NCI-H2081 treated with DMSO at 0.1 percent for 48 hours (cell line): ENCODE results near the gene ATG3.
"Not testable (repeated sequence)": the region's sequence is repeated elsewhere in the genome, so short reads cannot be mapped to it uniquely, and the experiment has no call there.

Experiments used
- DNase-seq: peaks from one replicate; lab custom pipeline; 2025; lab: John Stamatoyannopoulos, UW

The ATG3 gene

DNA sequence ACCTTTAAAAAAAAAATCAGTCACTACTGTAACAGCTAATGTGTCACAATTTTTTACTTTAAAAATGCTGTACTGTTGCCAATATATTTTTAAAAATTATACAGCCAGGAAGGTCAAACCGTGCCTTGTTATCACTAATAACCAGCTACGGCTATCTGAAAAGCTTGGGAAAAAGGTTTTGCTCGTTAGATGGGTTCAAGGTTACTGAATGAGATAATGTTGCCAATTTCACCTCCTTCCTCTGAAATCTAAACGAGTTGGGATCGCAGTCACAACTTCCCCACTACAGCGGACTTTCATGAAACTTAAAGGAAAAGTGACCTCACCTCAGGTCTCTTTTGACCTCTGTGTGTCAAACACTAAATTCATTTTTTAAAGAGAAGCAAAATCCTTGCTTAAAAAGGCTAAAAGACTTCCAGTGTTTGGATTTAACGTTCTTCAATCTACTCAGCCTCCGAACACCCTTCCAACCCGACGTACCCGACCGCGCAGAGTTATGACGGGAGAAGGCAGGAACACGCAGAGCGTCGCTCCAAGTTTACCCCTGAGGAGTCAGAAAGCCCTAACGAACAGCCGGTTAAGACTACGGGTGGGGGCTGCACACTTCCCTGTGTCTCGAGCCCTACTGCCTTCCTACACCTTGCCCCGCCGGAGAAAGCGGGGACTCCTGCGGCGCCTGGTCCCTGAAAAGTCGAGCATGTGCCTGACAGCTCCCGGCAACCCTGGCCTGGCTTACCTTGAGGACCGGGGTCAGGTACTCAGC is 860 bp downstream of the ATG3 start:
- no peak for DNase-seq

GRCh38 chr3:112560307-112560706 is 1.5 kb downstream of the ATG3 start:
- no peak for DNase-seq

- DNase-seq, result no peak
Observed at GRCh38 chr3:112557976-112558375, 3.8 kb downstream of the ATG3 start.

DNA sequence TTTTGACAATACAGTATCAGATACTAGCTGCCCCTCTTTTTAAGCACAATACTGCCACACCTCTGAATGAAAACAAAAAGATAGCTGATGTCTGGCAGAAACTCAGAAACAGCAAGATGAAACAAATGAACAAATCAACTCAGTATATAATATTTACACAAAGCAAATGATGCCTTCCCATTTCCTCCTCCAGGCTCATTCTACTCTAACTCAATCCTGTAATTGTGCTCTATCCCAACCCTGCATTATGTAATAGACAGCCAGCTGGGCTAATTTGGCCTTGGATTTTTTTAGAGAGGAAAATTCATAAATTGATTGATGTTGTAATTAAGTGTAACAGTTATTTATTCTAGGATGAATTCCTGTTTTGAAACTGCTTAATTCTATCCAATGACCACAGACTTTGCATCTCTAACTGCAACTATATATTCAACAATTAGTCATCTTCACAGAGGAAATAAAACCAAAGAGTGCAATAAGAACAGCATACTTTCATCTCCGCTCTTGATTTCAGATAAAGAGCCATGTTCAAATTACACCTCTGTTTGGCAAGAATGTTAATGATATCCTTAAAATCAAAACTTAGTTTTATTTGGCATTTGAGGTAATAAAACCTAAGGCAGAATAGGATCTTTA is 6.1 kb downstream of the ATG3 start:
- peak; percentile 13 for DNase-seq

DNA sequence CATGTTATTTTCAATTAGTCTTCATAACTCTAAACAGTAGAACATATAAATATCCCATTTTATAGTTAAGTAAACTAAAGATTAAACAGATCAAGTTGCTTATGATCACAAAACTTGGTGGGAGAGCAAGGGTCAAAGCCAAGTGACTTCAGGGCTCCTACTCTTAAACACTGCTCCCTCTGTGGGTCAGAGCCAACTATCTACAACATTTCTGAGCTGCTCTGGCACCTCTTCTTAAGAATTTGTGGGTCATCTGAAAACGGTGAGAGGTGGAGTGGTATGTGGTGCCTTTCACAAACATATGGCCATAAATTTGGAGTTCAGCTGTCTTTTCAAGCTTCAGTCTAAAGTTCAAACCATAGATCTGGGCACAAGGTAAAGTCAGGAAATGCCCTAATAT is 10.9 kb downstream of the ATG3 start:
- DNase-seq, result no peak

GRCh38 chr3:112546216-112546759 is 15.5 kb downstream of the ATG3 start:
- no peak for DNase-seq

GRCh38 chr3:112539825-112540650 is 21.7 kb downstream of the ATG3 start:
- no peak for DNase-seq

DNA sequence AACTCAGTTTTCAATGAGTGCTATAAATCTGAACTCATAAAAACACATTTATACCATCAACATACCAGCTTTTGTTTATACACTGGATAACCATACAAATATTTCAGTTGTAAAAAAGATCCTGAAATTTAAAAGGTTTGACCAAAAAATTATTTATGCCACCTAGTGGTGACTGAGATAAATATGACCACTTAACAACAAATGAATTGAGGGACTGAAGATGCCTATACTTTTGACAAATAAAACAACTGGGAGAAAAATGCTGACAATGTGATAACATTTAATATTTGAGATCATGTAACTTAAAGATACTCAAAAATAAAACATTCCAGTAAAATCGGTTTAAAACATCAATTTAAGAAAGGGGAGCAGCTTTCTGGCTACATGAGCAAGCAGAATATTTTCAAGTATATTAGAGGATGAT is 30.4 kb downstream of the ATG3 start:
- no peak for DNase-seq

GRCh38 chr3:112530573-112530972 is 31.2 kb downstream of the ATG3 start:
- DNase-seq, result no peak

DNA sequence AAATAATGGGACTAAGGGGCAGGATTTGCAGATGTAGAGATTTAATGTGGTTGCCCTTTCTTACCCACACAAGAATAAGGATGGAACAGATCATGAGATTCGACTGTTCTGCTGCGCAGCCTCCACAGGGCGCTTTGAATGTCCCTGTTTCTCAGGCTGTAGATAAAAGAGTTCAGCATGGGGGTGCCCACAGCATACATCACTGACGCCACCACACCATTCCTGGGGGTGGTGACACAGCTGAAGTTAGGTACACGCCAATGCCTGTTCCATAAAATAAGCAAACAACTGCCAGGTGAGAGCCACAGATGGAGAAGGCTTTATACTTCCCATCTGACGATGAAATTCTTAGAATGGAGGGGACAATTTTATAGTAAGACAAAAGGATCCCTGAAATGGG is 37.6 kb downstream of the ATG3 start:
- DNase-seq, result not testable (repeated sequence)

- peak; percentile 15 for DNase-seq
Observed at GRCh38 chr3:112519424-112520001, 42.2 kb downstream of the ATG3 start.

DNA sequence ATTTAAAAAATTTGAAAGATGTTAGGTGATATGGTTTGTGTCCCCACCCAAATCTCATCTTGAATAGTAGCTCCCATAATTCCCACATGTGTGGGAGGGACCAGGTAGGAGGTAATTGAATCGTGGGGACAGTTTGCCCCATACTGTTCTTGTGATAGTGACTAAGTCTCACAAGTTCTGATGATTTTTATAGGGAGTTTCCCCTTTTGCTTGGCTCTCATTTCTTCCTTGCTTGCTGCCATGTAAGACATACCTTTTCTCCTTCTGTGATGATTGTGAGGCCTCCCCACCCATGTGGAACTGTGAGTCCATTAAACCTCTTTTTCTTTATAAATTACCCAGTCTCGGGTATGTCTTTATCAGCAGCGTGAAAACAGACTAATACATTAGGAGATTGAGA is 42.8 kb downstream of the ATG3 start:
- DNase-seq, result not testable (repeated sequence)

DNA sequence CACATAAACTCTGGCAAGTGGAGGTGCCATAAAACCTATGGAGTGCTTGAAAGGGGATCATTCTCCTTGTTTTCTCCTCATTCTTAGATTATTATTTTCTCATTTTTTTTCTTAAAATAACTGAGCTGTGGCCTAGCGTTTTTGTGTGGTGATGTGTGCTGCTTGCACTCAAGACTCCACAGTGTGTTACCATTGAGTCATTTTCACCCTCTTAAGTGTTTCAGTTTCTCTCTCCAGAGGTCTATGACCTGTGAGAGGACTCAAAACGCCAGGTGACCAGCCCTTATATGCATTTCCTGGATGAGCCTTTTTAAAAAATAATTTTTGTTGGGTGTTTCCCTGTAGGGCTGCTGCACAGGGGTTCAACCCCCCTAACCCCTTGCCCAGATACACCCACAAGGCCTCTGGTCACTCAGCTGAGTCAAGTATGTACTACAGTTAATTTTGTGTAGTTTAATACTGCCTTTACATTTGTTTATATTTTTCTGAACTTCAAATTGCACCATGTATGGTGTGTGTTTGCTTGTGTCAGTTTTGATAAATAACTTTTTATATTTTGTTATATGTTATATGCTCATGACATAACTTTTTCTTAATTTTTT is 47.1 kb downstream of the ATG3 start:
- DNase-seq, result no peak

DNA sequence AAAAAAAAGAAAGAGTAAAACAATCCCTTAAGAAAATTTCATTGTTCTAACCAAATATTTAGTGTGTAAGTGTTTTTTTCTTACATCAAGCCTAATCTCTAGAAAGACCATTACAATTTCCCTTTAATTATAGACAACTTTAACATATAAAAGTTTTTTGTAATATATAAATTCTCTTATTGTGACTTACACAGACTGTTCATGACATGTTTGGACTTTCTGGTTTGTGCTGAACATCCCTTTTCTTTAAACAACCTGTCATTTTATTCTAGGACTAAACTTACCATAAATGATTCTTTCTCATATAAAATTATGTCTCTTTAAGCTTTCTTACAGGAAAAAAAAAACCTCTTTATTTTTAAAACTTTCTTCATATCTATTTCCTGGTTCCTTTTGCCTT is 49.4 kb downstream of the ATG3 start:
- DNase-seq, result no peak

DNA sequence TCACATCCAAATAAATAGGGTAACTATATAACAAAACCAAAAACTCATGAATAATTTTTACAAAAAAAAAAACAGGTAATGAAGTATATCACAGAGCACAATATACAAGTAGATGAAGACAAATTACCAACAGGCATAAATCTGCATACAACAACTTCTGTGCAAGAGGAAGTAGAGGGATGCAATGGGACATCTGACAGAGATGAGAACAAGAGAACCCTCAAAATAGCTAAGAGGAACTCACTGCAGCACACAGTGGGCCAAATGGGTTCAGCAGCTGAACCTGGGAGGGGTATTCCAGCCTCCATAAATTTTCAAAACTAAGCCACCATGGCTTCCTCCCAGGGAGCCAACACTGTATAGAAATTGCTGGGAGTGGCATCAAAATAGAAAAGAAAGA is 52.9 kb downstream of the ATG3 start:
- no peak for DNase-seq

GRCh38 chr3:112508261-112508660 is 53.5 kb downstream of the ATG3 start:
- no peak for DNase-seq

DNA sequence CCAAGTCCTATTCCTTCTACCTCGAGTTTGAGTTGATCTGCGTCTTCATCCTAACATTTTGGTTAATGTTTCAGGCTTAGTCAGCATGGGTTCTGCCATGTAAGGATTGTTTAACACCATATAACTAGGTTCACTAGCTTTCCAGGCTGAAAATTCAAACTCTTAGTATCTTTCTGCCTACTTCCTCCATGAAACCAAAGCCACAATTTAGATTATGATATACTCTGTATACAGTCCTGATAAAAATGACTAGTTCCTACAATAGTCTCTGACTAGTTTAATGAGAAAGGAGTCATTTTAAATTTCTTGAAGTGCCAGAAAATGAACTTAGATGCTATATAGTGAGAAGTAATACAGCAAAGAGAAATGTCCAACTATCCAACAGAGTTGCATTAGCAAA is 55.9 kb downstream of the ATG3 start:
- no peak for DNase-seq

- no peak for DNase-seq
Observed at GRCh38 chr3:112504123-112504522, 57.6 kb downstream of the ATG3 start.

DNA sequence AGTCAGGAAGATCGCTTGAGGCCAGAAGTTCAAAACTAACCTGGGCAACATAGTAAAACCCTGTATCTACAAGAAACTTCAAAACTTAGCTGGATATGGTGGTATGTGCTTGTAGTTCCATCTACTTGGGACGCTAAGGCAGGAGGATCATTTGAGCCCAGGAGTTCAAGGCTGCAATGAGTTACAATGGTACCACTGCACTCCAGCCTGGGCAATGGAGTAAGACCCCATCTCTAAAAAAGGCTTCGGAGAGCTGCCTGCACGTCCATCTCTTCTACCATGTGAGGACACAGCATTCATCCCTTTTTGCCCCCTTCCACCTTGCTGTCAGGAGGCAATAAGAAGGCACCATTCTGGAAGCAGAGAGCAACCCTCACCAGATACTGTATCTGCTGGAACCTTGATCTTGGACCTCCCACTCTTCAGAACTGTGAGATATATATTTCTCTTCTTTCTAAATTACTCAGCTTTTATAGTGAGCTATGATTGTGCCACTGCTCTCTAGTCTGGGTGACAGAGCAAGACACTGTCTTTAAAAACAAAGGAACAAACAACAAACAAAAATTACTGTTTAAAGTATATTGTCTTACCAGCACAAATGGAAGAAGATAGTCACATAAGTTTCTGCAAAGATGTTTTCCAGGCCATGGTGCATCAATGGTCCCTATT is 58.3 kb downstream of the ATG3 start:
- DNase-seq, result no peak

DNA sequence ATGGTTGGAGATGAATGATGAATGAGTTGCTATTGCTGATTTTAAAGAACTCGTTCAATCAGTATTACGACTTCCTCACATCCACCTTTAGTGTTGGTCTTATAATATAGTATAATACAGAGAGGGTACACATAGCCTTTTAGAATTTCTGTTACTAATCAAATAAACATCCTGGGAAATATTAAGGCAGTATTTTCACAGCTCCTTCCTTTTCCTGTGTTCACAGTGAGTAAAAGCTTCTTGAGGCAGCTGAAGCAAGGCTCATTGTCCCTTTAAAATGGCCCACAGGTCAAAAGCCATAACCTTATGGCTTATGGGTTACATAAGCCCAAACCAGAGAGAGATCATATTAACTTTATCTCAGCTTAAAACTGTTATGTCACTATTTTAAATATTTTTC is 61.1 kb downstream of the ATG3 start:
- DNase-seq, result no peak
